B cell (primary cell): ENCODE results near the gene TAF12. TPM values are rescaled to one million over a fixed set of nuclear protein-coding genes. Genes with fewer than 3 reads are reported as not detected.
A peak's percentile ranks its signal among the peaks of the same experiment; 100 is the strongest.

Experiments
- ATAC-seq: fragments of 200-7000 bp; cut with Tn5 transposase; one replicate; pipeline ENCODE4 v1.10.0; 2021; ENCODE audit warnings: low read depth, mild to moderate bottlenecking, moderate number of reproducible peaks, moderate library complexity
- CTCF ChIA-PET: fragments of 350-600 bp; sonication (Branson Sonifier 250); formaldehyde crosslinking; loops from one replicate; lab custom pipeline; 2021; ENCODE audit warnings: antibody characterized with exemption, inconsistent platforms; lab: Charles Lee
- POLR2A ChIA-PET: fragments of 350-600 bp; sonication (Branson Sonifier 250); formaldehyde crosslinking; loops from one replicate; lab custom pipeline; 2021; ENCODE audit warnings: antibody characterized with exemption; lab: Charles Lee
- DNase-seq: peaks from one replicate; pipeline ENCODE4 v3.0.0; 2013
- H2AFZ ChIP-seq: 2 replicates; pipeline ENCODE4 v1.6.1; 2012; ENCODE audit warnings: mild to moderate bottlenecking, low read depth, low read length; ENCODE audit not compliant: insufficient read depth, poor library complexity, severe bottlenecking
- H3K27ac ChIP-seq, 2 donors: 1 replicate in 1 of 2; 2 replicates in 1 of 2; pipeline ENCODE4 v1.5.1; 2012 to 2013; ENCODE audit warnings: low read length in 2 of 2, mild to moderate bottlenecking in 2 of 2, moderate library complexity in 1 of 2
- H3K27me3 ChIP-seq, 4 experiments: fragments of 200-600 bp in 1 of 4; sonication (generic) in 1 of 4; replicated peaks in 1 of 4; 1 replicate in 2 of 4; 2 replicates in 2 of 4; pipeline versions ENCODE4 v1.6.1 to v1.7.0; 2013 to 2016; ENCODE audit warnings: low read length in 3 of 4, mild to moderate bottlenecking in 2 of 4, mixed read lengths in 1 of 4, moderate library complexity in 1 of 4; ENCODE audit not compliant: insufficient read depth in 4 of 4, control insufficient read depth in 3 of 4; ENCODE audit errors: control extremely low read depth in 1 of 4
- H3K36me3 ChIP-seq, 2 experiments: replicated peaks in 1 of 2; 1 replicate in 1 of 2; 2 replicates in 1 of 2; pipeline versions ENCODE4 v1.6.1 to v1.7.1; 2013; ENCODE audit warnings: low read length in 1 of 2; ENCODE audit not compliant: insufficient read depth in 2 of 2, control insufficient read depth in 1 of 2; ENCODE audit errors: control extremely low read depth in 1 of 2, extremely low read depth in 1 of 2
- H3K4me1 ChIP-seq, 2 donors: fragments of 200-600 bp in 1 of 2; sonication (generic) in 1 of 2; 1 replicate in 1 of 2; 2 replicates in 1 of 2; pipeline versions ENCODE4 v1.5.1 to v1.6.1; 2013 to 2017; ENCODE audit warnings: low read length in 2 of 2; ENCODE audit not compliant: control insufficient read depth in 2 of 2, insufficient read depth in 2 of 2
- H3K4me2 ChIP-seq: replicated peaks from 2 replicates; pipeline ENCODE3; 2012; ENCODE audit warnings: mild to moderate bottlenecking, low read depth, low read length; ENCODE audit not compliant: poor library complexity, severe bottlenecking
- H3K4me3 ChIP-seq, 5 experiments: fragments of 200-600 bp in 1 of 5; sonication (generic) in 1 of 5; 1 replicate in 3 of 5; 2 replicates in 2 of 5; pipeline versions ENCODE4 v1.5.1 to v1.7.0; 2011 to 2016; ENCODE audit warnings: low read length in 4 of 5, mild to moderate bottlenecking in 4 of 5, low read depth in 2 of 5, control low read depth in 1 of 5, moderate library complexity in 1 of 5; ENCODE audit not compliant: insufficient read depth in 1 of 5; ENCODE audit errors: control extremely low read depth in 1 of 5, extremely low read depth in 1 of 5
- H3K79me2 ChIP-seq: fragments of 200-600 bp; sonication (generic); one replicate; pipeline ENCODE4 v1.6.0; 2016; ENCODE audit warnings: low read length; ENCODE audit not compliant: control insufficient read depth, insufficient read depth
- H3K9ac ChIP-seq: fragments of 200-600 bp; sonication (generic); 2 replicates; pipeline ENCODE4 v1.6.1; 2017; ENCODE audit warnings: mild to moderate bottlenecking, low read length, moderate library complexity
- H3K9me3 ChIP-seq, 3 donors: one replicate each; pipeline versions ENCODE4 v1.6.1 to v1.7.1; 2013; ENCODE audit warnings: low read length in 2 of 3; ENCODE audit not compliant: control insufficient read depth in 2 of 3, insufficient read depth in 1 of 3; ENCODE audit errors: control extremely low read depth in 1 of 3
- H4K20me1 ChIP-seq: 2 replicates; pipeline ENCODE4 v1.6.0; 2012; ENCODE audit warnings: mild to moderate bottlenecking, low read length; ENCODE audit not compliant: insufficient read depth, control insufficient read depth, poor library complexity, severe bottlenecking
- H3K27ac Mint-ChIP-seq: one replicate; pipeline ENCODE4 v1.8.0; 2021; ENCODE audit warnings: mixed read lengths
- H3K27me3 Mint-ChIP-seq: one replicate; pipeline ENCODE4 v1.8.0; 2021; ENCODE audit warnings: mixed read lengths
- H3K4me1 Mint-ChIP-seq: one replicate; pipeline ENCODE4 v1.8.0; 2021; ENCODE audit warnings: mixed read lengths
- H3K4me3 Mint-ChIP-seq: one replicate; pipeline ENCODE4 v1.8.0; 2021; ENCODE audit warnings: mixed read lengths
- H3K9me3 Mint-ChIP-seq: one replicate; pipeline ENCODE4 v1.8.0; 2022; ENCODE audit warnings: mixed read lengths; ENCODE audit not compliant: insufficient read depth
- EZH2 ChIP-seq: IDR thresholded peaks from 2 replicates; pipeline ENCODE4 v1.6.1; 2012; ENCODE audit warnings: borderline replicate concordance, low read depth, mild to moderate bottlenecking, moderate library complexity, low read length; ENCODE audit not compliant: insufficient read depth, poor library complexity, severe bottlenecking
- WGBS: methylation state at CpG from one replicate; pipeline ENCODE4 v1.1.5; 2013; ENCODE audit warnings: missing lambda C conversion rate; ENCODE audit not compliant: insufficient coverage; 5-methylcytosine and 5-hydroxymethylcytosine counted together
- intact Hi-C: fragments of 100-400 bp; cut with micrococcal nuclease; formaldehyde crosslinking; loops from one replicate; pipeline ENCODE4 v1.10.0; 2022
- polyA plus RNA-seq: library from polyadenylated mRNA; depleted of rRNA; stranded (reverse); fragments of >200 nt; gene quantifications from 2 replicates; pipeline ENCODE4 v1.2.3, GENCODE V29; 2012
- total RNA-seq, 2 donors: library from RNA; stranded (reverse); fragments of 120-200 nt in 1 of 2; gene quantifications; 1 replicate in 1 of 2; 2 replicates in 1 of 2; pipeline versions ENCODE4 v1.2.3 to v1.2.4, GENCODE V29; 2013 to 2022
- TF ChIP-seq, protein P1 (sequence below): fragments of 200-600 bp; IDR thresholded peaks from one replicate; pipeline ENCODE4 v1.8.0; 2022; ENCODE audit warnings: antibody characterized with exemption, mild to moderate bottlenecking

TAF12 gene
- total and polyA plus RNA-seq, 2 donors (not counting 1 experiment from before 2014, with no cell fraction given), result 15.8 to 19.1 TPM

DNA sequence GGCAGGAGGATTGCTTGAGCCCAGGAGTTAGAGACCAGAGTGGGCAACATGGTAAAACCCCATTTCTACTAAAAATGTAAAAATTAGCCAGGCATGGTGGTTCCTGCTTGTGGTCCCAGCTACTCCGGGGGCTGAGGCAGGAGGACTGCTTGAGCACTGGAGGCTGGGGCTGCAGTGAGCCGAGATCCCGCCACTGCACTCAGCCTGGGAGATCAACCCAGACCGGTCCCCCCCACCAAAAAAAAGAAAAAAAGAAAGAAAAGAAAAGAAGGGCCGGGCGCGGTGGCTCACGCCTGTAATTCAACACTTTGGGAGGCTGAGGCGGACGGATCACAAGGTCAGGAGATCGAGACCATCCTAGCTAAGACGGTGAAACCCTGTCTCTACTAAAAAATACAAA, 23.9 kb upstream of the TAF12 start:
- no peak overlapping the region for H2AFZ ChIP-seq
- H3K9me3 Mint-ChIP-seq, result no peaks in the 10 kb centered on the region
- no peak overlapping the region for H3K27ac ChIP-seq
- H3K4me3 Mint-ChIP-seq, result no peak overlapping the region
- ATAC-seq, result no peak
- peaks cover 17% of the 10 kb centered on the region for H3K4me1 Mint-ChIP-seq
- no peaks in the 10 kb centered on the region for H3K9me3 ChIP-seq
- H3K27me3 ChIP-seq, result no peaks in the 10 kb centered on the region
- peak overlapping the region; percentile 46 for H3K27ac Mint-ChIP-seq
- no peaks in the 10 kb centered on the region for H3K36me3 ChIP-seq
- intact Hi-C loops, result loop anchor here (5.0 kb wide), 1 partner anchor 420 kb away; no protein-coding TSS in a partner anchor
- H3K4me2 ChIP-seq, result no peak overlapping the region
- H3K79me2 ChIP-seq, result peaks cover 16% of the 10 kb centered on the region
- H3K4me3 ChIP-seq, result no peak overlapping the region
- POLR2A ChIA-PET, result interaction anchor here (0.6 kb wide), 1 partner anchor 21 kb away, joined by 3 read pairs; no protein-coding TSS in a partner anchor
- H4K20me1 ChIP-seq, result no peaks in the 10 kb centered on the region
- no peak for TF ChIP-seq EZH2
- TF ChIP-seq, protein P1, sequence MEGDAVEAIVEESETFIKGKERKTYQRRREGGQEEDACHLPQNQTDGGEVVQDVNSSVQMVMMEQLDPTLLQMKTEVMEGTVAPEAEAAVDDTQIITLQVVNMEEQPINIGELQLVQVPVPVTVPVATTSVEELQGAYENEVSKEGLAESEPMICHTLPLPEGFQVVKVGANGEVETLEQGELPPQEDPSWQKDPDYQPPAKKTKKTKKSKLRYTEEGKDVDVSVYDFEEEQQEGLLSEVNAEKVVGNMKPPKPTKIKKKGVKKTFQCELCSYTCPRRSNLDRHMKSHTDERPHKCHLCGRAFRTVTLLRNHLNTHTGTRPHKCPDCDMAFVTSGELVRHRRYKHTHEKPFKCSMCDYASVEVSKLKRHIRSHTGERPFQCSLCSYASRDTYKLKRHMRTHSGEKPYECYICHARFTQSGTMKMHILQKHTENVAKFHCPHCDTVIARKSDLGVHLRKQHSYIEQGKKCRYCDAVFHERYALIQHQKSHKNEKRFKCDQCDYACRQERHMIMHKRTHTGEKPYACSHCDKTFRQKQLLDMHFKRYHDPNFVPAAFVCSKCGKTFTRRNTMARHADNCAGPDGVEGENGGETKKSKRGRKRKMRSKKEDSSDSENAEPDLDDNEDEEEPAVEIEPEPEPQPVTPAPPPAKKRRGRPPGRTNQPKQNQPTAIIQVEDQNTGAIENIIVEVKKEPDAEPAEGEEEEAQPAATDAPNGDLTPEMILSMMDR, result no peak
- no peak for DNase-seq
- CTCF ChIA-PET, result no interaction called here
- no peak overlapping the region for H3K9ac ChIP-seq
- WGBS, result no CpG with 5 or more reads among the region's 12 CpGs
- H3K4me1 ChIP-seq, result peaks cover 5 to 24% of the 10 kb centered on the region in 2 donors
- H3K27me3 Mint-ChIP-seq, result no peaks in the 10 kb centered on the region

DNA sequence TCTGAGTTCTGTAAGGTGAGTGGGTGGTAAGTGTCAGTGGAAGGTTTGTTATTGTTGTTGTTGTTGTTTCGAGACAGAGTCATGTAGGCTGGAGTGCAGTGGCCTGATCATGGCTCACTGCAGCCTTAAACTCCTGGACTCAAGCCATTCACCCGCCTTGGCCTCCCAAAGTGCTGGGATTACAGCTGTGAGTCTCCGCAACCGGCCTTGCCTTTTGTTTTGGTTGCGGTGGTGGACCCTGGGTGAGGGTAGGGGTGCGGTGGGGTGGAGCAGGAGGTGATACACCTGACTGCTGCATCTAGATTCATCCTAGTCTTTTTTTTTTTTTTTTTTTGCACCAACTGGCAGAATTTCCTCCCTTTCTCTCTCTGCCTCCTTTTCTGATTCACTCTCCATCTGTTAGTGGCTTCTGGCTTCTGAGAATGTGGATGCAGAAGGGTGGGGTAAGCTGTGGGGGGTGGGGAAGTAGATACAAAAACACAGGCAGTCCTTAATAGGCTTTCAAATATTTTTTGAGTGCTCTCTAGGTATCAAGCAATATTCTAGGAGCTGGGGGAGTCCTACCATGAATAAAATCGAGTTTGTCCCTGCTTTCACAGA, 21.1 kb upstream of the TAF12 start:
- peaks cover 8% of the 10 kb centered on the region for H3K4me1 Mint-ChIP-seq
- no peak for DNase-seq
- peaks cover 5 to 11% of the 10 kb centered on the region in 2 donors for H3K4me1 ChIP-seq
- ATAC-seq, result no peak
- H3K36me3 ChIP-seq, result no peaks in the 10 kb centered on the region
- no peak overlapping the region for H3K27ac Mint-ChIP-seq
- no peaks in the 10 kb centered on the region for H4K20me1 ChIP-seq
- no peak overlapping the region for H3K4me2 ChIP-seq
- H3K9me3 Mint-ChIP-seq, result no peaks in the 10 kb centered on the region
- 89% methylated on average over 3 of the region's 7 CpGs for WGBS
- no peaks in the 10 kb centered on the region for H3K79me2 ChIP-seq
- CTCF ChIA-PET, result interaction anchor here (0.6 to 0.7 kb wide), 3 partner anchors 30 to 96 kb away, joined by 3 to 4 read pairs (median 3); no protein-coding TSS in a partner anchor
- no peak overlapping the region for H3K27ac ChIP-seq
- TF ChIP-seq, protein P1, result no peak
- TF ChIP-seq EZH2, result no peak
- no peak overlapping the region for H2AFZ ChIP-seq
- H3K9me3 ChIP-seq, result no peaks in the 10 kb centered on the region
- no peaks in the 10 kb centered on the region for H3K27me3 Mint-ChIP-seq
- H3K9ac ChIP-seq, result no peak overlapping the region
- H3K27me3 ChIP-seq, result no peaks in the 10 kb centered on the region
- POLR2A ChIA-PET, result no interaction called here
- intact Hi-C loops, result no loop called here
- H3K4me3 ChIP-seq, result no peak overlapping the region
- H3K4me3 Mint-ChIP-seq, result no peak overlapping the region
